GM21529 (cell line): ENCODE data around the gene AK4.

Experiments
- ATAC-seq: cut with Tn5 transposase; IDR thresholded peaks from one replicate; pipeline ENCODE4 v1.9.1; 2021; ENCODE audit not compliant: unreplicated experiment

The AK4 gene

DNA sequence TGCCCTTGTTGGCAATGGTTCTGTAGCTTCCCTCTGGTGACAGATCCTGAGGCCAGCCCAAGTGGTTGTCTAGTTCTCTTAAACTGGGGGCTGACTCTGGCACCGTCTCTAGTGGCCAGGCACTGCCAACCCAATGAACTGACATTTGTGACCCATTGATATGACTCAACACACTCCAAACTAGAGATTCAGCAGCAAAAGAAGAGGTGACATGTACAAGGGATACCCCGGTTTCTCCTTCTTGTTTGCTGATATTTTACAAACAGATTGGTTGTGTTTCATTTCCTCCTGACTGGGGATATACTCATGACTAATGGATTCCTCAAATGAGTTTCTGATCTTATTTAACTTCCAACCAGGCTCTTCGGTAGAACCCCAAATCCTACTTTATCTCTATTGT, 95.5 kb downstream of the AK4 start:
- no peak for ATAC-seq

DNA sequence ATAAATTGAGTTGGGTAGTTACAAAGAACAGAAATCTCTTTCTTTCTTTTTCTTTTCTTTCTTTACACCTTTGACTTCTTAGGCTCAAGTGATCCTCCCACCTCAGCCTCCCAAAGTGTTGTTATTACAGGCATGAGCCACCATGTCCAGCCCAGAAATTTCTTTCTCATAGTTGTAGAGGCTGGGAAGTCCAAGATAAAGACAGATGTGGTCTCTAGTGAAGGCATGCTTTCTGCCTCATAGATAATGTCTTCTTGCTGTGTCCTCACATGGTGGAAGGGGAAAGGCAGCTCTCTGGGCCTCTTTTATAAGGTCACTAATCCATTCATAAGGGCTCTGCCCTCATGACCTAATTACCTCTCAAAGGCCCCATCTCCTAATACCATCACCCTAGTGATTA, 97.3 kb downstream of the AK4 start:
- no peak for ATAC-seq

DNA sequence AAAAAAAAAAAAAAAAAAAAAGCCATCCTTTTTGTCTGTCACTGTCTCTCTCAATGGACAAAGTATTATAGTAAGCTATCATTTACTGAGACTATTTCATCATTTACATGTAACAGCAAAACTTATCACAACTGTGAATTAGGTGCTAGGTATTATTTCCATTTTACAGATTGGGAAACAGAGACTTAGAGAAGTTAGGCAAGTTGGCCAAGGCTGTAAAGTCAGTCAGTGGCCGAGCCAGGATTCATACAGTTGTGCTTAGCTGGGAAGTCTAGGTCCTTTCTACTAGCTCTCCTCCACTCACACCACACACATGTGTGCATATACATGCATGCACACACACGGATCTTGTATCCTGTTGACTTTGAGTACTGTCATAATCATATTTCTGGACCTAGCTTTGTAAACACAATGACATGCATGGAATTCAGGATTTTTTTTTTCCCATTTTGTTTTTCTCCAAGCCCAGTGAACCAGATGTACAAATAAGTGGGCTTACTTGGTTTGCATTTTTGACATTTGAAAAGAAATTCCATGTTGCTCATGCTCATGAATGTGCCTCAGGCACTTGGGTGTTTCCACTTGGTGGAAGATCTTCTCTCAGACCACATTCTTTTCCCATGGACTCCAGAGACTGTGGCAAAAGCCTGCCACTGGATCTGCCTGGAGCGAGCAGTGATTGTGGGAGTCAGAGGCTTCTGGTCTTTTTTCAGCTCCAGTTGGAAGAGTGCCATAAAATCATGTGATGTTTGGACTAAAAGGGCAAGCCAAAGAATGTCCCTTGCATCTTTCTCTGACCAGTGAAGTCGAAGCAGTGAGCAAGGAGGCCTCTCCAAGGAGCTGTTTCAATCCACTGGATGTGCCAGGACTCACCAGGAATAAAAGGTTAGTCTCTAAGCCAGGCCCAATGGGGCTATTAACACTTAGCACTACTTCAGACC, 99.7 kb downstream of the AK4 start:
- ATAC-seq, result no peak

DNA sequence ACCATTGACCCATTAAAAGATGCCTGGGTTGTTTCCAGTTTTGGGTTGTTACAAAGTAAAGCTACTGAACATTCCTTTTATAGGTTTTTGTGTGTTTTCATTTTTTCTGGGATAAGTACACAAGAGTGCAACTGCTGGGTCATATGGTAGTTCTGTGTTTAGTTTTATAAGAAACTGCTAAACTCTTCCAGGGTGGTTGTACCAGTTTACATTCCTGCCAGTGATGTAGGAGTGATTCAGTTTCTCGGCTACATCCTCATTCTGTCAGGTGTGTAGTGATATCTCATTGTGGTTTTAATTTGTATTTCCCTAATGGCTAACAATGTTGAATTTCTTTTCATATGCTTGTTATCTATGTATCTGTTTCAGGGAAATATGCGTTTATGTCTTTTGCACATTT, 102.8 kb downstream of the AK4 start:
- no peak for ATAC-seq

DNA sequence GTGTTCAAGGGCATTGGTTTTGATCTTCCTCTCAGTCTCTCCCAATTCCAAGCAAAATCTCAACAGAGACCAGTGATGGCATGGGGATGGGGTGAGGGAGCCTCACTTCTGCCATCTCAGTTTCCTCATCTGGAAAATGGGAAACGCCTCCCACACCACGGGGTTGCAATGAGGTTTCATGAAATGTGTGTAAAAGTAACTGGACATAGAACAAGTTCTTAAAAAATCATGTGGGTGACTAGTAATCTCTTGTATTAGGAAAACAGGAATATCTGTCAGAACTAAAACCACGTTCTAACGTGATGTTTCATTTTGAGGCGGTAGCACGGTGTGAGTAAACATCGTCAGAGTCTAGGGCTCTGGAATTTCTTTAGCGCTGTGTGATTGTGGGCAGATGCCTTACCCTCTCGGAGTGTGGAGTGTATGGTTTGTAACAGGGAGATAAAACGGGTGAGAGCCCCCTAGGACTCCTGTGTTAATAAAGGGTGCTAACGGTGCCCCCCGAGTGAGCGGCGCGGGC, 105.9 kb downstream of the AK4 start:
- ATAC-seq, result peak; percentile 33

DNA sequence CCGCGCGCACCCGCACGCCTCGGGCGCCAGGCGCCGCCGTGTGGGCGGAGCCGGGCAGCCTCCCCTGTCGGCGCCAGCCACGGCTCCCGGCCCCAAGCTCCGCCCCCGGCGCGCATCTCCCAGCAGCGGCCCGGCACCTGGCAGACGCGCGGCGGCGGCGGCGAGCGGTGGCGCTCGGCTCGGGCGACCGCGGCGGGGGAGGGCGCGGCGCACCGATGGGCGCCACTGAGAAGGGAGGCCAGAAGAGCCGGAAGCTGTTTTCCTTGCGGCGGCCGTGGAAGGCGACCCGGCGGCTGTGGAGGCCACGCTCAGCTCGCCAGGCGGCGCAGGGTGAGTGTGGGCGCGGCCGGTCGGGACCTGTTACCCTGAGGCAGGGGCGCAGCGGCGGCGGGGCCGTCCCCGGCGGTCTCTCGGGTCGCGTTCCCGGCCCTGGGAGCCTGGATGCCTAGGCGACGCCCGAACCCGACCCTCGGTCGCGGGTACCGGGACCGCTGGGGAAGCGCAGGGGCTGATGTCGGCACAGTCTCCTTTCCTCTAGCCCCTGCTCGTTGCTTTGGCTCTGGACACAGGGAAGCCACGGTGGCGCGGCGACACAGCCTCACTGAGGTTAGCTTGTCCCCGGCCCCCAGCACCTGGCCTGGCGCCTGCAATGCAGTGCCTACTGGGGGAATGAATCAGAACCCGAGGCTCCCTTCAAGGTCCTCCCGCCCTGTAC, 106.5 kb downstream of the AK4 start:
- peak; percentile 97 for ATAC-seq

DNA sequence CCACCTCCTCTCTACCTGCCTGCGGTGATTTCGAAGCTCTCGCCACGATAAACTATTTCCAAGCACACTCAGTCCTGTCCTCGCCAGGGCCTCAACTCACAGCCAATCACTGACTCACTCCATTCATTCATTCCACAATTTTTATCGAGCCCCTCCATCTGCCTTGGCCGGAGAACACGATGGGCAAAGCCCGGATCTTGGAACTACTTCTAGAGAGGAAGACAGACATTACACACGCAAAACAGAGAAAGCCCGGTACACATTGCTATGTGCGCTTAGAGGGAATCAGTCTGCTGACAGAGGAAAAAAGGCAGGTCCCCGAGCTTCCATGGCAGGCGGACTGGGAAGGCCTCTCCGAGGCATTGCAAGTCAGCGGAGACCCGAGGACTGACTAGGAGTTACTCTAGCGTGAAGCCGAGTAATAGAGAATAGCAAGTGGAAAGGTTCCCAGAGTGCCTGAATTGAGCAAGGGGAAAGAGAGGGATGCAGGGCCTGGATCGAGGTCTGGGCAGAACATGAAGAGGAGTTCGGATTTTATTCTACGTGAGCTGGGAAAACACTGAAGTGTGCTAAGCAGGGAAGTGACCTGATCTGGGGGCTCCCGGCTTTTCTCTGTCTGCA, 107.1 kb downstream of the AK4 start:
- ATAC-seq, result no peak

DNA sequence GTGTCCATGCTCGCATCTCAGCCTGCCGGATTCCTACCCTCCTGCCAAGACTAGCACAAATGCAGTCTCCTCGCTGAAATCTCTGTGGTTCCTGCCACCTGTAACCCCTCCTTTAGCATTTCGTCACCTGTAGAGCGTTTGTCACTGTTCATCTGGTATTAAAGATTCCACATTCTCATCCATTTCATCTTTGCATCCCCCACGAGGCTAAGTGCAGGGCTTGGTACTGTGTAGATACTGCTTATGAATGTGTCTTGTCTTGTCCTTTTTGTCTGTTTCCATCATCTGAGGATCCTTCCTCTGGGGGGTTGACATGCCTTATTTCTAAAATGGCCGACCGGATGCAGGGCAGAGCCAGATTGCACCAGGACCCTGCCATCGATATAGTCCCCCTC, 107.7 kb downstream of the AK4 start:
- no peak for ATAC-seq

DNA sequence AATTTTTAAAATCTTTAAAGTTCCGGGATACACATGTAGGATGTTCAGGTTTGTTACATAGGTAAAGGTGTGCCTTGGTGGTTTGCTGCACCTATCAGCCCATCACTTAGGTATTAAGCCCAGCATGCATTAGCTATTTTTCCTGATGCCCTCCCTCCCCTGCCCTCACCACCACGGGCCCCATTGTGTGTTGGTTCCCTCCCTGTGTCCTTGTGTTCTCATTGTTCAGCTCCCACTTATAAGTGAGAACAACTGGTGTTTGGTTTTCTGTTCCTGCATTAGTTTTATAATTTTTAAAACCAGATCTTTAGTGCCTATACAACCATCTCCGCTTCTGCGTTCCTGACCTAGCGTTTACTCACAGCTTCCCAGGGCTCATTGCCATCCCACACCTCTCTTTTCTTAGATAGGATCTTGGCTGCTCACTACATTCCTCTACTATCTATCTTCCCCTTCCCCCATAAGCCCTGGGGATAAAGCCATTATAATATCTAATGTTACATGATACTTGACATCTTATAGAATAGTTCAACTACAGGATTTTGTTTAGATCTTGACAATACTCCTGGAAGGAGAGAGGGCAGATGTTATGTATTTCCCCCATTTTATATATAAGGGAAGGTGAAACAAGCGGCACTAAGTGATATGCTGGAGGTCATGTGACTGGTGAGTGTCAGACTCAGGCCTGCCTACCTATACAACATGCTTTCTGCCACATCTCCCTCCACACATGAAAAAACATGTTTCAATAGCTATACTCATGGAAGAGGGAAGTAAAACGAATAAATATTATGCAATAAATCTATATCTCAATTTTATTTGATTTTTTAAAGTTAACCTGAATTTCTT, 109.1 kb downstream of the AK4 start:
- no peak for ATAC-seq

DNA sequence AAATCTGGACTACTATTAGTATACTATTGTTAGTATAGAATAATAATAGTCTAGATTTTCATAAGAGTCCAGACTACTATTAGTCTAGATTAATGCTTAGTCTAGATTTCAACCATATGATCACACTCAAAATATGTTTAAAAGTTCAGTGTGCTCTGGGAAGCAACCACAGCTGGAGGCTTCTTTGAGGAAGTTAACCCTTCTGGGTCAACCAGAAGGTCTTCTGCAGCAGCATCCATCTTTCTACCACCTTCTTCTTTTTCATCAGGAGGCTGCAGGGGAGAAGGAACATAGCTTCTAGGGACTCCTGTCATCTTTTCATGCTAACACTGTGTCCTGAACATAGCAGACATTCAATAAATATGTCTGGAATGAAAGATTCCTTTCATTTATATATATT, 110.1 kb downstream of the AK4 start:
- no peak for ATAC-seq

DNA sequence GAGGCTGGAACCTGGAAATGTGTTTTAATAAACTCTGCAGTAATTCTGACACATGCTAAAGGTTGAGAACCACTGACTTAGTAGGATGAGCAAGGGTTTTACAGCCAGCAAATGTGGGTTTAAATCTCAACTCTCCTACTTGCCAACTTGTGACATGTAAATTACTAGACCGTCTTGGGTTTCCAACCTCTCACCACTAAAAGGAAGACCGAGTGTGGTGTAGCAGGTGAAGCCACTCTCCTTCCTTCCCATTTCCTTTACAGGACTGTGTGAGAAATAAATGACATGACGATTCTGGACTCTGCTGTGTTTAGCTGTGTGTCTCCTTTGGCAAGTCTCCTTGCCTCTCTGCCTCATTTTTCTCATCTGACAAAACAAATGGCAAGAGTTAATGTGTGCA, 111.8 kb downstream of the AK4 start:
- no peak for ATAC-seq

DNA sequence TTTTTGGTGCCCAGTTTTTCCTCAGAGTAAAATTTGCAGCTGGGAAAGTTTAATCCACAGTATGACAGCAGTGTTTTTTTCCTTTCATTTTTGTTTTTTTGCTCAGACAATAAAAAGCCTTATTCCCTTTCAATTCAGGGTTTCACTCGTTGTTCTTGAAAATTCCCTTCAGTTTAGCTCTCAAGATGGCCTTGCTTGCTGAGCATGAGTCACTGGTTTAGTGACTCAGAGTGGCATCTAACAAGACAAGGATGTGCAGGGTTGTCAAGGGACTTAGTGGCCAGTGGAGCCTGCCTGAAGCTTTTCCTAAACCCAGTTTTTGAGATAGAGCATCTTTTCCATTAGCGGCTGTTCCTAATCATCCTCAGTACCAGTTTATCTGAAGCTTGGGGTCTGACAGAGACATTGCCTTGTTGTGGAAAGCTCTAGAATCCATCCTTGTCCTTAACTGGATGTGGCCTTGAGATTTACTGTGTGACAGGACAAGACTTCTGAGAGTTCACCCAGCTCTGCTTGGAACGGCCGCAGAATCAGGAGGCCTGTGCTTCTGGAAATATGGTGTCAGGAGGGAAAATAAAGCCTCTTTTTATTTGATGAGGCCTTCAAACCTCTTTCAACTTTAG, 113.0 kb downstream of the AK4 start:
- peak; percentile 61 for ATAC-seq

DNA sequence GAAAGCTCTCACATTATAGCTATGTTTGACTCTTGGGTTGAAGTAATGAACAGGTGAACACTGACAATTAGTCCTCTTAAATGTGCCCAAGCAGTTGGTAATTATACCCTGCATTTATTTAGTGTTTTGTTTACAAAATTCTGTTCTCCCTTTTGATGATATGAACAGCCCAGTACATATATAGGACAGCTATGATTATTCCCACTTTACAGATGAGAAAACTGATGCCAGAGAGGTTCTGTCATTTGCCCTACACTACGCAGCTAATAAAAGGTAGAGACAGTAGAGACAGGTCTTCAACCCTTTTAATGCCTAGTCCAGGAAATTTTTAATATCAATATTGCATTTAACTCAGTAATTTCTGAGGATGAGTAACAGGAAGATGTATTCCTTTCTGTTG, 115.3 kb downstream of the AK4 start:
- ATAC-seq, result no peak

DNA sequence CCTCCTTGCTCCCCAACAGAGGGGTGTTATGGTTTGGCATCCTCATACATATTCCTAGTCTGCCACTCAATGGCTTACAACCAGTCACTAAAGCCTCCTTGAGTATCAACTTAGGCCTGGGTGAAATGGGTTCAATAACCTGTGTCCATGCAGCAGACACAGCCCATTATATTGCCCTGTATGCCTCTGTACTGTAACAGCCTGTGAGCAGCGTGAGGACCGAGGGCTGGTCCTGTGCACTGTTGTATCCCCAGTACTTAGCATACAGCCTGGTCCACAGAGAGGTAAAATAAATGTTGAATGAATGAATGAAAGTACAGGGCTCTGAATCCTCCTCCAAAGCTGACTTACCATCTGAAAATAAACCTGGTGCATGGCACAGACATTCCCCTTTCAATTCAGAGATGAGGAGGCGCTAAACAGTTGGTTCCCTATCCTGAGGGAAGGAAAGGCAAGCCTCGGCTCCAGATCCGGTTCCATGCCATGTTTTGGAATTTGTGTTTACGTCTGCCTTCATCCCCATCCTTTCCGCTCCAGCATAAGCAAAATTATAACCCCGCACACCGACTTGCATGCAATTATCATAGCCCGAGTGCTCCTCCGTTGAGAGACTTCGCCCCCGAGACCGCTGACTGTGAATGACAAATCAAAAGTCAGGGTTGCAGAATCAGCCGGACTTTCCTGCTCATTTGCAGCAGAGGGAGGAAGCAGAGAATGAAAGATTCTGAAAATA, 116.4 kb downstream of the AK4 start:
- no peak for ATAC-seq

DNA sequence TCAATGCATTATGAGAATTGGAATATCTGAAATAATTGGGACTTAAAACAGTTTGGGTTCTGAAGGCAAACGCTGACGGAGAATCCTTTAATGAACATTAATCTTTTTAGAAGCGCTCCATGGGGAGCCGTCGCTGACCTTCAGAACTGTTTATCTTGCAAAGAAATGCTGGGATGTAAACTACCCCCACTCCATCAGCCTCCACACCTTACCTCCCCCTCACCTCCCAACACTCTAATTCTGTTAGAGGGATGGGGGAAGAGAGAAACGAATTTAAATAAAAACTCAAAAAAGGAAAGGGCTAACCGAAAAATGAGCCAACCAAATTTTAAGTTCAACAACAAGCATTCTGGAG, 117.3 kb downstream of the AK4 start:
- no peak for ATAC-seq

DNA sequence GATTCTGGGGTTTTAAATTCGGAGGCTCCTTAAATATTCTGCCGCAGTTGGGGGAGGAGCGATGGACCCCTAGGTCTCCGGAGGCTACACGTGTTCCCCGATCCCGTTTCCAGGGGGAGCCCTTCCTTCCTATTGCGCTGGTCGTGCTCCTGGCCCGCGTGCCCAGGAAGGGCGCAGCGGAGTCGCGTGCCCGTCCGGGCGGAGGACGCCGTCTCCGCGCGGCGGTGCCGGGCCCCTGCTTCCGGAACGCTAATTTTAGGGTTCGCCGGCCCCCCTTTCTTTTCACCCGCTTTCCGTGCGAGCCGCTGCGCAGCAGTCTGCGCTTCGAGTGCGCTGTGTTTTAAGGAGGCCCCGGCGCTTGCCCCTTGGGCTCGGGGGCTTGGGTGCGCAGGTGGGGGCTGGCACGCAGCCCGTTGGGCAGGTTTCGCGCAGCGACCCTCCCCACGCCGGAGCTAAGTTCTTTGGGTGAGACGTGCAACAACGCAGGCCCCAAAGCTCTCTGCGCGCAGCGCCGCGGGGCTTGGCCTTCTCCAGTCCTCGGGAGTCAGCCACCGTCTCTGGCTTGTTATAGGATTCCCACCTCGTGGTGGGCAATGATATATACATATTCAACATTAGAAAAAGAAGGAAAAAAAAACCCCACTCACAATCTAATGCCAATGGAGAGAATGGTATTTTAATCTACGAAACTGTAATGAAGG, 117.8 kb downstream of the AK4 start:
- peak; percentile 50 for ATAC-seq

DNA sequence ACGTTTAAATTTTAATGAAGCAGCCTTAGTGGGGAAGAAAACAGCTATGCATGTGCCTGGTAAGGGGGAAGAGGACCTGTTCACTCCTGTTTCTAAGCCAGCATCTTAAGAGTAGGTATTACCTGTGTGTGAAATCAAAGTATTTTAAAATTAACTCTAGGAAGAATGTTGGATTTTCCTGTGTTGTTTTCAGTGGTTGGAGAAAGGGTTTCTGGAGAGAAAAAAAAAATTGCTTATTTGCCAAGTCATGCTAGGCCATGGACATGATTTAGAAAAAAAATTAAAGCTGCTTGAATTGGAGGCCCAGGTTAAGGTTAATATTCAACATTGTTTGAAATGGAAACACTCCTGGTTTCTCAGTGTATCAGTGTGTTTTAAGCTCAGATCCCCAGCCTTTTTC, 118.5 kb downstream of the AK4 start:
- no peak for ATAC-seq

DNA sequence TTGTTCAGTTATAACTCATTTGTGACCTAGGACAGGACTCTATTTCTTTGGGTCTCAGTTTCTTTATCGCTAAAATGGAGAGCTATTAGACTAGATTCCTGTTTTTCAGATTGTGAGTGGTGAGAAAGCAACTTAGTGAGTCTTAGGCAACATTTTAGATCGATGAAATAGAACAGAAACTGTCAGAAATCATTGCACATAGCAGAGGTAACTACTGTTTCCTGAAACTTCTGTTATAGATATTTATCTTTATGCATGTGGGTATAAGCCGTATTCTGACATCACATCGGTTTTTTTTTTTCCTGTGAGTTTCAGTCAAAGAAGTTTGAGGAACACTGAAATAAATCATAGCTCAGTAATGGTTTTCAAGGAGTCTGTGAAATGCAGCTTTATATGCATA, 119.3 kb downstream of the AK4 start:
- ATAC-seq, result no peak

DNA sequence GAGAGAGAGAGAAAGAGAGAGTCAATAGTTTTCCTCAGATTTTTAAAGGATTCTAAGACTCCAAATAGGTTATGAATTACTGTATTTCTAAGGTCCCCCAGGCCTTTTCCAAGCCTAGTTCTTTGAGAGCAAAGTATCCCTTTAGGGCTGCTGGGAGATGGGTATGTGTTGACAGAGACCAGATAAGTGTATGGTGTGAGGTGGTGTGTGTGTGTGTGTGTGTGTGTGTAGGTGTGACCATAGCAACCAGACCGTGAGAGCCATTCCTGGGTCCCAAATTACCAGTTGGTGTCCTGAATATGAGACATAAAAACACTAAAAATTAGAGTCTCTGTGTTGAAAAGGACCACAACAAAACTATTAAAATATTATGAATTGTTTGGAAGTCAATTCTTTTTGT, 119.7 kb downstream of the AK4 start:
- no peak for ATAC-seq
